DMS79 (cell line): Measurements from ENCODE around the gene SHROOM3.

Experiments used
- DNase-seq: peaks from one replicate; lab custom pipeline; 2025; lab: John Stamatoyannopoulos, UW

SHROOM3 gene

DNA sequence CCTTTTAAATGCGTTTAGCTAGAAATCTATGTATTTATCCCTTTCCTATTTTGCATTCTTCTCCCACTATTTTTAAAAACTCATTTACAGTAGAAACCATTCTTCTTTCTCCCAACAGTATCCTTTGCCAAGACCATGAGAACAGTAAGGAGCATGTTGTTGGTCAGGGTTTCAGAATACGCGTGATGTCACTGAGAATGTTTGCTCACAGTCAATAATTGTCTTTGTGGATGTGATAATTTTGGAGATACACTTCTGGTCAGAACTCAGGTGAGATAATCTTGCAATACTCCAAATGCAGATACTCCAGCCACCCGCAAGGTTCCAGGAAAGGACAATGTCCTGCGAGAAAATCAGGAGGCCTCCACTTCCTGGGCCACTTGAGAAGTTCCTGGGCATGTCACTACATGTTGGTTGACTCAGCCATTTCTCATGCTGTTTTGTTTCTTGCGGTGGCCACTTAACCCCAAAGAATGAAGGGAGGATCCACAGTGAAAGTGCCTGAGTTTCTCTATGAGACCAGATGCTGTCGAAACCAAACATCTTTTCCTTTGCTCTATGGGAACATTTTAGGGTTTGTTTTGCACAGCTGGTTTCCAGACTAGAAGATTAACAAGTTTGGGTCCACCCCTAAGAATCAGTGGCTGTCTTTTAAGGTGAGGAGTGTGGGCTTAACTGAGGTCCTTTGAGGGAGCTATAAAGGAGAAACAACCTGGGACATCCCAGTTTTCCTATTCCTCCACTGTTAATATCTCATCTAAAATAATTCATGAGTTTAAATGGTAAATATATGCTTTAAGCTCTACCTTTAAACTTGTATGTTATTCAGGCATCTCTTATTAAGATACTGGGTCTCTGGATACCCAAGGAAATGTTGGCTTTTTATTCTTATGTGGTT lies 346.9 kb downstream of the SHROOM3 start:
- peak; percentile 67 for DNase-seq

DNA sequence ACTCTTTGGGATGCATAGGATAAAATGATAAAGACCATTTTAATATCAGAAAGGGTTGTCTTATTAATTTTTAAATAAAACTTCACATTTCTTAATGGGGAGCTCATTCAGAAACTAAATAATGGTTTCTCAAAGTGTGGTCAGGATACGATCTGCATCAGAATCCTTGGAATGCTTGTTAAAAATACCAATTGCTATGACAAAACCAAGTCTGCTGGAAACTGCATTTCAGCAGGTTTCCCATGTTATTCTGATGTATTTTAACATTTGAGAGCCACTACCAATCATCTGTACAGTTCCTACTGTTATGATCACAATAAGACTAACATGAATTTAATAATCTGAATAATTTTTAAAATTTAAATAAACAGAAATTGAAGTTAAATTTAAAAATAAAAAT lies 347.8 kb downstream of the SHROOM3 start:
- DNase-seq: no peak

- DNase-seq: no peak
These were observed 348.8 kb downstream of the SHROOM3 start for GRCh38 chr4:76783836-76784235.

DNA sequence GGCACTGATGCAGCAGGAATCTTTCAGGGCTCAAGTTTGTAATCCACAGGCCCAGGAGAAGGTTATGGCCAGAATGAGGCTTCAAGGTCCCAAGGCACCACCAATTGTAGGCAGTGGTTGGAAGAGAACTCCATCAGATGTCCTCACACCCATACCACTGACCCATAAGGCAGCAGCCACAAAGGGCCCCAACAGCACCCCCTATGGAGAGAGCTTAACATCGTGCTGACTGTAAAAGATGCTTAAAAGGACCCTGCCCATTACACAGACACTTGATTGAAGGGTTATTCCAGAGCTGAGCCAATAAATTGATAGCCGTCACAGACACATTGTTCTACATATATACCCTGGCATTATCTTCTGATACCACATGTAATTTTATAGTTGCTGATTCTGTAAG lies 349.2 kb downstream of the SHROOM3 start:
- DNase-seq: no peak

DNA sequence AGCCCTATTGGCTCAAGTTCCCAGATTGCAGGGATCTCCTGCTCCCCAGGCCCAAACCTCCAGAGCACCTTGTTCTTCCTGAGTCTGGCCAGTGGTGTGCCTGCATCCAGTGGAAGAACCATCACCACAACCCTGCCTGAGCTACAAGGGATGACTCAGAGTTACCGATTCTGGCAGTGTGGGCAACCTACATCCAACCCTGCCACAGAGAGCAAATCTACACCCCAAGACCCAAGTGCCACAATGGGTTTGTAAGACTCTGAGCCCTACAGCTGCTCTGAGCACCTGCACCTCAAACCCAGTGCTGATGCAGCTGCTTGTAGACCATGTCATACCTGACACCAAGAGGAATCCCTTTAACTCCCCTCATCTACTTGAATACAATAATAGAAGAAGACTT lies 352.9 kb downstream of the SHROOM3 start:
- DNase-seq: no peak

DNA sequence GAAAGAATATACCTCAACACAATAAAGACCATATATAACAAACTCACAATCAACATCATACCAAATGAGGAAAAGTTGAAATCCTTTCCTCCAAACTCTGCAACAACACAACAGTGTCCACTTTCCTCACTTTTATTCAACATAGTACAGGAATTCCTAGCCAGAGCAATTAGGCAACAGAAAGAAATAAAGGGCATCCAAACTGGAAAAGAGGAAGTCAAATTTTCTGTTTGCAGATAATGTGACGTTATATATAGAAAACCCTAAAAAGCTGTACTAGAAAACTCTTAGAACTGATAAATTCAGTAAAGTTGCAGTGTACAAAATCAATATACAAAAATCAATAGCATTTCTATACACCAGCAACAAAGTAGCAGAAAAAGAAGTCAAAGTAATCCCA lies 355.3 kb downstream of the SHROOM3 start:
- DNase-seq: no peak

GRCh38 chr4:76791479-76791878 lies 356.4 kb downstream of the SHROOM3 start:
- no peak for DNase-seq

DNA sequence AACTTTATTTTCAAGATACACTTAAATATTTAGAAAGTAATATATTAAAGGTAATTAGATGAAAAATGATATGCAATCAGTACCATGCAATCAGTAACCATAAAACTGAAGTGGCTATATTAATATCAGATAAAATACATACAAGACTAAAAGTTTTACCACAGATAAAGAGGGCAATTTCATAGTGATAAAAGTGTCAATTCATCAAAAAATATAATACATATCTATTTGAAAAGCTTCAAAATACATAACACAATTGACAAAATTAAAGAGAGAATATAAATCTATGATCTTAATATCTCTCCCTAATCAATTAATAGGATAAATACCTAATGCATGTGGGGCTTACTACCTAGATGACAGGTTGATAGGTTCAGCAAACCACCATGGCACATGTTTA lies 357.4 kb downstream of the SHROOM3 start:
- no peak for DNase-seq

GRCh38 chr4:76795243-76795642 lies 360.2 kb downstream of the SHROOM3 start:
- DNase-seq: no peak

GRCh38 chr4:76799140-76799539 lies 364.1 kb downstream of the SHROOM3 start:
- no peak for DNase-seq

DNA sequence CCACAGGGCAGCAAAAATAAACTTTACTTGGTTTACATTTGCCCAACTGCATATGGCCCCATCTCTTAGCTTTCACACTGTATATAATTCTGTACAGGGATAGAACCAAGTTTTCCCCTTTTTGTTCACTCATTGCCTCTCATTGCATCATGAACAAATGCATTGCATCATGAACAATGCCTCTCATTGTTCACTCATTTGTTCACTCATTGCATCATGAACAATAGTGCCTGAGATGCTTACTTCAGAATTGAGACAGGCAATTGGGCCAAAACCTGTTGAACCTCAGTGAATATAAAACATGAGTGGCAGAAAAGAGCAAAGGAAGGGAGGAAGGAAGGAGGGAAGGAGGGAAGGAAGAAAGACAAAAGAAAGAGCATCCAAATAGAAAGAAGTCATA lies 364.7 kb downstream of the SHROOM3 start:
- DNase-seq: no peak

DNA sequence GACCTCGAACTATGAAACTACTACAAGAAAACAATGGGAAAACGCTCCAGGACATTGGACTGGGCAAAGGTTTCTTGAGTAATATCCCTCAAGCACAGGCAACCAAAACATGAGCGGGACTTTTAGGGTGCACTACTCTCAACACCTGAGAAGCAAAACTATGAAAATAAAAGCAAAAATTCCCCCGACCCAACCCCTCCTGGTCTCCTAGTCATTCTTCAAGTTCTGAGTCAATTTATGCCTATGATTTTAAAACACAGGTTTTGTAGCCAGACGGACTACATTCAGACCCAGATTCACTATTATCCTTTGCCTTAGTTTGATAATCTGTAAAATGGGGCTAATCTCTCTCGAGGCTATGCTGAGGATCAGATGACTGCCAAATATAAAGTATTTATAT lies 365.9 kb downstream of the SHROOM3 start:
- no peak for DNase-seq

DNA sequence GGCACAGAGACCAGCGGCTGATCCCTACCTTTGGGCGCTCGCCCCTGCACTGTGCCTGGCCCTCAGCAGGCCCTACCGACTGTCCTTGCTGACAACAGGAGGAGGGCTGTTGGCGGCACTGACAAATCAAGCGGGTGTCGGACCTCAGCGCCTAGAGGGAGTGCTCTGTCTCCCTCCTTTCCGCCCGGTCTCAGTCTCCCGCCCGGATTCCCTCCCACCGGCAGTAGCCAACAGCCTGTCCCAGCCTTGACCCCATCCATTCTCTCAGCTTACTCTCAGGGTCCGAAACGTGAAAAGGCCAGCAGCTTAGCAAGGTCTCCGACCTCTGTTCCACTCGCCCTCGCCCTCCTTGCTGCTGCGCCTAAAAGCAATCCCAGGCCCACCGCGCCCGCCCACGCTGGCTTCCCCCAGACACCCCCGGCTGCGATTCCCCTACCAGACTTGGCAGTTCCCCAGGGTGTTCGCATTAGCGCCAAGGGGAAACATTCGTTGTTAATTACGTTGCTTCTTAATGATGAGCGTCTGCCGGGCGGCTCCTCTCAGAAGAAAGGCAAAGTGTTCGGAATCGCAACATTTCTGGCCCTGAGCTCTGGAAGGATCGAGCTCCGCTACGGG lies 366.7 kb downstream of the SHROOM3 start:
- no peak for DNase-seq

- no peak for DNase-seq
These were observed 367.4 kb downstream of the SHROOM3 start for GRCh38 chr4:76802236-76803021.

- DNase-seq: no peak
These were observed 368.5 kb downstream of the SHROOM3 start for GRCh38 chr4:76803522-76803921.

DNA sequence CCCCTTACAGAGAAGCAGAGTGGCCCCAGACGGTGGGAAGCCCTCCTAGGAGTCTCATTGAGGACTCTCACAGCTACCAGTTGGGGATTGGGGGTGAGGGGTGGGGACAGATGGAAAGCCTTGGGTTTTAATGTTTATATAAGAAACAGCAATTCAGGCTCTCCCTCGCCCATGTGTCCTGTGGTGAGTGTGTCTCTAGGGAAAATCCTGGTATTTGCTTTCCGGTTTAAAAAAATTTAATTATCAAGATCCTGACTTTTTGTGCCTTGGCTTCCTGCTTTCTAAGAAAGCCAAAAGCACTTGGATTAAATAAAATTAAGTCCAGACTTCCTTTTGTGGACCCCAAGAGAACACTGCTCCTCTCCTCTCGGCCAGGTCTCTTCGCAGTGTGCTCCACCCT lies 369.1 kb downstream of the SHROOM3 start:
- DNase-seq: no peak

DNA sequence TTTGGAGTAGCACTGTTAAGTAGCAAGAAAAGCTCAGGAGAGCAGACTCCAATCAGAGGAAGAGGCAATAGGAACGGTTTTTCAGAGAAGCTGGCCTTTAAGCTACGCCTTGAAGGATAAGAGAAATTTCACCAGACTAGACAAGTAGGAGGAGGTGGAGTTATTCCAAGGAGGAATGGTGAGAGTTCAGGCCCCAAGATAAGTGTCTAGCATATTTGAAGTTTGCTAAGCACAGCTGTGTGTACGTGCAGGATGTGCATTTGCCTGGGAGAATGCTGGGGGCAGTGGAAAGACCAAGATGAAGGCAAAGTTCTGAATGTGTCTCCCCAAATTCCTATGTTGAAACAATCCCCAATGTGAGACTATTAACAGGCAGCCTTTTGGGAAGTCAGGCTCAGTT lies 371.3 kb downstream of the SHROOM3 start:
- no peak for DNase-seq

DNA sequence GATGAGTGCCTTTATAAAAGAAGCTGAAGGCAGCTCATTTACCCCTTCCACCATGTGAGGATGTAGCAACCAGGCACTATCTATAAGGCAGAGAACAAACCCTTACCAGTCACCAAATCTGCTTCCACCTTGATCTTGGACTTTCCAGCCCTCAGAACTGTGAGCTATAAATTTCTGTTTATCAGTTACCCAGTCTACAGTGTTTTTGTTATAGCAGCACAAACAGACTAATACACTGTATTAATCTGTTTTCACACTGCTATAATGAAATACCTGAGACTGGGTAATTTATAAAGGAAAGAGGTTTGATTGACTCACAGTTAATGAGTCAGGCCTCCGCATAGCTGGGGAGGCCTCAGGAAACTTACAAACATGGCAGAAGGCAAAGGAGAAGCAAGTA lies 371.7 kb downstream of the SHROOM3 start:
- no peak for DNase-seq

DNA sequence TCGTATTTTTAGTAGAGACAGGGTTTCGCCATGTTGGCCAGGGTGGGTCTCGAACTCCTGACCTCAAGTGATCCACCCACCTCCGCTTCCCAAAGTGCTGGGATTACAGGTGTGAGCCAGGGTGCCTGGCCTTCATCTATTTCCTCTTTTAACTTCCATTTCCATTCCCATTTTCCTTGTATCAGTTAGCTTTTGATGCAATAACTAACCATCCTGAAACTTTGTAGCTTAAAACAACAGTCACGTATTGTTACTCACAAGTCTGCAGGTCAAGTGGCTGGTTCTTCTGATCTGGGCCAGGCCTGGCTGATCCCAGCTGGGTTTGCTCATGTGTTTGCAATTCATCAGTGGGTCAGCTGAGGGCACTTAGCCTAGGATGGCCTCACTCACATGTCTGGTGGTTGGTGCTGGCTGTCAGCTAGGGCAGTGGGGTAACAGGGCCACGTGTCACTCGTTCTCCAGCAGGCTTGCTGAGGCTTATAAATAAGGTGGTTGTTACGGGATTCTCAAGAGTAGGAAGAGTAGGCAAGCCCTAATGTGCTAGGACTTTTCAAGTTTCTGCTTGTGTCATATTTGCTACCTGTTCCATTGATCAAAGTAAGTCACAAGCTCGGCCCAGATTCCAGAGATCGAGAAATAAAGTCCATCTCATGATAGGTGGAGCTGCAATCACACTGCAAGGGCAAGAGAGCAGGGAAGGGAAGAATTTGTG lies 374.7 kb downstream of the SHROOM3 start:
- no peak for DNase-seq

- no peak for DNase-seq
These were observed 376.8 kb downstream of the SHROOM3 start for GRCh38 chr4:76811604-76812412.

DNA sequence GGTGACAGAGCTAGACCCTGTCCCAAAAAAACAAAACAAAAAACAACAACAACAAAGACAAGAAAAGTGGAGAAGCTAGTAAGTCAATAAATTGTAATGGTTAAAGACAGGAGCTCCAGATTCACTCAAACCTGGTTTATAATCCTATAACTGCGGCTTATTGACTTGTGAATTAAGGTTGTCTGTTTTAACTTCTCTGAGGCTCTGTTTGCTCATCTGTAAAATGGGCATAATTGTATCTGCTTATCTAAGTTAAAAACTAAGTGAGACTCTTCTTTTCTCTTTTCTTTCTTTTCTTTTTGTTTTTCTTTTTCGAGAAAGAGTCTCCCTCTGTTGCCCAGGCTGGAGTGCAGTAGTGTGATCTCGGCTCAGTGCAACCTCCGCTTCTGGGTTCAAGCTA lies 378.0 kb downstream of the SHROOM3 start:
- DNase-seq: no peak
